Neural crest cell (in vitro differentiated cells): ENCODE measurements around the gene LAMA3. TPM values are rescaled to one million over a fixed set of nuclear protein-coding genes. Genes with fewer than 3 reads are reported as not detected.

ENCODE experiments used
- DNase-seq: peaks from one replicate; pipeline ENCODE4 v3.0.0; 2021; ENCODE audit warnings: low read depth, mixed read lengths, low spot score
- H3K27ac Mint-ChIP-seq: one replicate; pipeline ENCODE4 v1.8.0; 2021; ENCODE audit warnings: mild to moderate bottlenecking, mixed read lengths; ENCODE audit not compliant: unreplicated experiment
- H3K27me3 Mint-ChIP-seq: 2 replicates; pipeline ENCODE4 v1.8.0; 2021; ENCODE audit warnings: low read depth, mild to moderate bottlenecking, mixed read lengths
- H3K36me3 Mint-ChIP-seq: 2 replicates; pipeline ENCODE4 v1.8.0; 2021; ENCODE audit warnings: low read depth, mild to moderate bottlenecking, mixed read lengths
- H3K4me1 Mint-ChIP-seq: 2 replicates; pipeline ENCODE4 v1.8.0; 2021; ENCODE audit warnings: mixed read lengths
- H3K4me3 Mint-ChIP-seq: one replicate; pipeline ENCODE4 v1.8.0; 2021; ENCODE audit warnings: mild to moderate bottlenecking, mixed read lengths
- H3K9me3 Mint-ChIP-seq: 2 replicates; pipeline ENCODE4 v1.8.0; 2021; ENCODE audit warnings: mixed read lengths
- CTCF ChIP-seq: fragments of 200-600 bp; sonication (generic); conservative IDR thresholded peaks from 2 replicates; pipeline ENCODE4 v1.5.0; 2021; ENCODE audit warnings: antibody characterized with exemption, mild to moderate bottlenecking
- total RNA-seq: library from RNA; stranded (reverse); gene quantifications from 2 replicates; pipeline ENCODE4 v1.2.1, GENCODE V29; 2021

The LAMA3 gene
- total RNA-seq, 1 donor from 2014 or later: 0.35 TPM

GRCh38 chr18:23703057-23703986 lies 14.1 kb downstream of the LAMA3 start:
- no peak overlapping the region for H3K27ac Mint-ChIP-seq
- DNase-seq: no peak

GRCh38 chr18:23703987-23704384 lies 14.7 kb downstream of the LAMA3 start:
- H3K4me3 Mint-ChIP-seq: no peak overlapping the region
- H3K27ac Mint-ChIP-seq: no peak overlapping the region
- no peaks in the 10 kb centered on the region for H3K36me3 Mint-ChIP-seq
- no peak for TF ChIP-seq CTCF
- peaks cover 3% of the 10 kb centered on the region for H3K9me3 Mint-ChIP-seq
- peaks cover 27% of the 10 kb centered on the region for H3K27me3 Mint-ChIP-seq
- H3K4me1 Mint-ChIP-seq: no peaks in the 10 kb centered on the region
- DNase-seq: no peak

More at GRCh38 chr18:23703057-23703986, 14.1 kb downstream of the LAMA3 start:
- Mint-ChIP-seq H3K4me1 (no peaks in the 10 kb centered on the region), H3K9me3 (peaks cover 3% of the 10 kb centered on the region), H3K4me3 (no peak overlapping the region), H3K36me3 (no peaks in the 10 kb centered on the region), H3K27me3 (peaks cover 27% of the 10 kb centered on the region)
- TF ChIP-seq CTCF: peak; percentile 65

DNA sequence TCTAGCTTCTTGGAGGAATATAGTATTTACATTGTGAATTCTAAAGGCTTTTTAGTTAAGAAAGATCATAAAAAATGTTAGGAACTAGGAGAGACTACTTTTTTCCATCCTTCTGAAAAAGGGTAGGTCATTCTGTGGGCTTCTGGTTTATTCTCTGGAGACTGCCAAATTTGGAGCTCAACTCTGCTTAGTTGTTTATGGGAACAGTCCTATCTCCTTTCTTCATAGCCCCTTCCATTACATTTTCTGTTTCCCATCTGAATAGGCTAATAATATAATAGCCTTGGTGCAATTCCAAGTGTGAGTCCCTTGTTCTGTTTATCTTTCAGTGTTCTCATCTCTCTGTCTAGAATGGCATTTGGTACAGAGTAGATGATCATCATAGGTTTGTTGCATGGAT lies 15.6 kb downstream of the LAMA3 start:
- no peak overlapping the region for H3K4me3 Mint-ChIP-seq
- H3K9me3 Mint-ChIP-seq: peaks cover 3% of the 10 kb centered on the region
- no peak for TF ChIP-seq CTCF
- no peaks in the 10 kb centered on the region for H3K4me1 Mint-ChIP-seq
- no peak for DNase-seq
- no peaks in the 10 kb centered on the region for H3K36me3 Mint-ChIP-seq
- peaks cover 27% of the 10 kb centered on the region for H3K27me3 Mint-ChIP-seq
- H3K27ac Mint-ChIP-seq: no peak overlapping the region

GRCh38 chr18:23706971-23707640 lies 17.9 kb downstream of the LAMA3 start:
- no peak for DNase-seq
- no peaks in the 10 kb centered on the region for H3K4me1 Mint-ChIP-seq
- H3K36me3 Mint-ChIP-seq: no peaks in the 10 kb centered on the region
- H3K27ac Mint-ChIP-seq: no peak overlapping the region
- no peak for TF ChIP-seq CTCF
- H3K9me3 Mint-ChIP-seq: peaks cover 3% of the 10 kb centered on the region
- no peak overlapping the region for H3K4me3 Mint-ChIP-seq
- peaks cover 20% of the 10 kb centered on the region for H3K27me3 Mint-ChIP-seq

DNA sequence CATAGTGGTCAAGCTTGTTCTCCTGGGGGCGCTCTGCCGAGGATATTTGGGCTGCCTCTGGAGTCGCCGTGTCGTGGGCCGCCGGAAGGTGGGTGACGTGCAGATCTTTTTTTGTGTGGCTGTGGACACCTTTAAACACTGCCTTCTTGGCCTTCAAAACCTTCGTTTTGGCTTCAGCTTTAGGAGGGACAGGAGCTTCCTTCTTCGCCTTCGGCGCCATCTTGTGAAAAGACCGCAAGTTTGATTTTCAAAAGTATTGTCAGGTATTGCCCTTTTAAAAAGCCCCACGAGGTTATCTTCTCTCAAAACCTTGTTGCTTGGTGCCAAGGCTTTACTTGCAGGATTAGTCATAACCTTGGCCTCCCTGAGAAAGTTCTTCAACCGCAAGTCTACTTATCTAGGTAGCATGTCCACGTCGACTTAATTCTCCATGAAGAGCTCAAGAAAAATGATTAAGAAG lies 20.8 kb downstream of the LAMA3 start:
- no peak overlapping the region for H3K27ac Mint-ChIP-seq
- H3K4me3 Mint-ChIP-seq: no peak overlapping the region
- H3K9me3 Mint-ChIP-seq: peaks cover 3% of the 10 kb centered on the region
- no peak for TF ChIP-seq CTCF
- DNase-seq: no peak
- H3K36me3 Mint-ChIP-seq: no peaks in the 10 kb centered on the region
- peaks cover 1% of the 10 kb centered on the region for H3K27me3 Mint-ChIP-seq
- no peaks in the 10 kb centered on the region for H3K4me1 Mint-ChIP-seq
